ENCODE results near the gene FAM133A.

Gene FAM133A

GRCh38 chrX:93673869-93674271 lies at the start of gene FAM133A:
FAM133A (plus strand) TSS chrX:93674206; CDS start chrX:93709420, 35,214 bp downstream.
- DNase-seq: no peak

GRCh38 chrX:93637591-93637990 lies 36.4 kb upstream of the FAM133A start:
- no peak for DNase-seq

GRCh38 chrX:93649381-93649780 lies 24.6 kb upstream of the FAM133A start:
- no peak for DNase-seq

- DNase-seq: no peak
Observed at GRCh38 chrX:93660575-93660974, 13.4 kb upstream of the FAM133A start.

- DNase-seq: peak; percentile 75
Observed at GRCh38 chrX:93673056-93673868, 744 bp upstream of the FAM133A start, which contains the start of gene NAP1L3. NAP1L3 (minus strand) TSS chrX:93673578; CDS start chrX:93673304, 274 bp downstream.

- no peak for DNase-seq
Observed at GRCh38 chrX:93695981-93696380, 22.0 kb downstream of the FAM133A start.

GRCh38 chrX:93703701-93704100 lies 29.7 kb downstream of the FAM133A start:
- DNase-seq: no peak

GRCh38 chrX:93711076-93711475 lies 37.1 kb downstream of the FAM133A start:
- DNase-seq: no peak

GRCh38 chrX:93741811-93742210 lies 67.8 kb downstream of the FAM133A start:
- no peak for DNase-seq

- DNase-seq: no peak
Observed at GRCh38 chrX:93760163-93760562, 86.2 kb downstream of the FAM133A start.

Data from CD4-positive, alpha-beta T cell treated with Interleukin-10 for 1 hour (primary cell).